Middle frontal gyrus (tissue), 1 donor: ENCODE results near the gene RPA3.

Experiments
- DNase-seq: peaks from one replicate; pipeline ENCODE4 v3.0.0-alpha.2; 2015; ENCODE audit warnings: low spot score; ENCODE audit errors: extremely low spot score

Gene RPA3

DNA sequence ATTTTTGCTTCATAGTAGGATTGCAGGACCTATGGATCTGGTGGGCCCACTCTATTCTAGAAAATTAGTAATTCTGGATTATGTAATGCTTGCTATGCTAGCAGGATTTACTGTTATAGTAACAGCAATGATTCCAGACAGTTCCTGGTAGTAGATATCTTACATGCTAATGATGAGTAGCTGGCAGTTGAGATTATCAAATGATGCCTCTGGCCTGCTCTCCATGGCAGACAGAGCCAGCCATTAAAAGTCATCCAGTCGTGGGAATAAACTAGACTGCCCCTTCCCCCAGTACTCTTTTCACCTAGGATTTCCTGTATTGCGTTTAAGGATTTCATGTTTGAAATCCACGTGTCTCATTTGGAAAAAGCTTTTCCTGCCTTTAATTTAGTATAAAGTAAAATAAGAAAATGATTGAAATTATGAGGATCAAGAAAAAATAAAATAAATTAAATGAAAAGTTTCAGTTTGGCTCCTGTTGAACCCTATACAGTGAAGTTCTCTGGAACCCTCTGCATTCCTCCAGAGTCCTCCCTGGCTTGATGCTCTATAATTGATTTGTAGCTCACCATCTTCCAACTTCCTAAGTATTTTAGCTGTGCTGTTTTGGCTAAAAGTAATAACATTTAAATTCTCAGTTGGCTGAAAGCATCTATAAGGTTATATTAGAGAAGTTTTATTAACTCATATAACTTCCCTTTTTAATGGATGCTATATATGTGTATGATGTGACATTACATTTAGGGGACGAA is 63.3 kb downstream of the RPA3 start:
- no peak for DNase-seq

DNA sequence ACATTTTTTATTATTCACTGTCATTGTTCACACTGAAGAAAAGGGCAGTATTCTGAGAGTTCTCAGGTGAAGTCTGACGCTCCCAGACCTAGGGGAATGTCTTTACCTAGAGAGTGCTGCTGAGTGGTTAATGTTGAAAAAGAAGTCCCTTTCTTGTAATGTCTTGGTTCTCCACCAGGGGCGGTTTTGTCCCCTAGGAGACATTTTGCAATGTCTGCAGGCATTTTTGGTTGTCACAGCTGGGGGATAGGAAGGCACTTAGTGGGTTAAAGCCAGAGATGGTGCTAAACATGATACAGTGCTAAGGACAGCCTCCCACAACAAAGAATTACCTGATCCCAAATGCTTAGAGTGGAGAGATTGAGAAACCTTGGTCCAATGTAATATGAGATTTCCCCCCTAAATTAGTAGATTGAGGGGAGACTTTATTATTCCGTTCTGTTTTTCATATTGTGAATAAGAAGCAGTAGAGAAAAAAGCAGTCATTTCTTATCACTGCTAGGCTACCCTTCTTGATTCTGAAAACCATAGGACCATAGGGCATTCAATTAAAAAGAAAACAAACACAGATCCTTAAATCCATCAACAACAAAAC is 64.7 kb downstream of the RPA3 start:
- no peak for DNase-seq

GRCh38 chr7:7652798-7653540 is 65.4 kb downstream of the RPA3 start:
- no peak for DNase-seq

DNA sequence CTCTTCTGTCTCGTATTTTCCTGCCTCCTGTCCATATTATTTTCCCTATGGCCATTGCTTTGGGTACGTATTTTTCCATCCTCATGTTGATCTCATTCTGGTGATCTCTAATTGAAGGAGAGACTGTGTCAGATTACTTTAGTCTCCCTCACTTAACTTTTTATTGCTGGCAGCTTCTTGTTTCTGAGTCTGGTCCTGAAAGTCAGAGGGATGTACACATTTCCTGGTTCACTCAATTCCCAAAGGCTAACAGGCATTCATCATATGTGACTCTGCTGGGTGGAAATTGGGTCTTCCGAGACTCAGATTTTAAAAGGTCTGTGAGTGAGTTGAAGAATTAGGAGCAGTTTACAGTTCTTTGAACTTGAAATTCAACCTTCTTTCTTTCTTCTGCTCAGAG is 66.9 kb downstream of the RPA3 start:
- no peak for DNase-seq

DNA sequence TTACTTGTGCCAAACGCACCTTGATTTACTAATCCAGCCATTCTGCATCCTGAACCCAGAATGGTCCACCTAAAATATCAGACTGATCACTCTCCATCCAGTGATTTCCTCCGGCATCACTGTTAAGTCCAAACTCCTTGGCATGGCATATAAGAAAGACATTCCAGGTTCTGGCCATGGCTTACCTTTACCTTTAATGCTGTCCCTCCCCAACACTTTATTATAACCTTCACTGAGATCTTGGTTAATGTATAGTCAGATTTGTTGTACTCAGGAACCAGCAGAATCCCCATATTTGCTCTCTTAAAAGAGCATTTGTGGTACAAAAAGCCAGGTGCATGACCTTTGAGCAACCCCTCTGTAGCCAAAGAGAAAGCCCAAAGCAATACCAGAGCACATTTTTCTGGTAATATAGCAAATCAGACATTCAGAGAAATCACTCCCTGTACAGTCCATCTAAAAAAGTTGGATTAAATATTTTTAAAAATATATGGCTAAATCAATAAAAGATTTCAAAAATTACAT is 67.7 kb downstream of the RPA3 start:
- no peak for DNase-seq

DNA sequence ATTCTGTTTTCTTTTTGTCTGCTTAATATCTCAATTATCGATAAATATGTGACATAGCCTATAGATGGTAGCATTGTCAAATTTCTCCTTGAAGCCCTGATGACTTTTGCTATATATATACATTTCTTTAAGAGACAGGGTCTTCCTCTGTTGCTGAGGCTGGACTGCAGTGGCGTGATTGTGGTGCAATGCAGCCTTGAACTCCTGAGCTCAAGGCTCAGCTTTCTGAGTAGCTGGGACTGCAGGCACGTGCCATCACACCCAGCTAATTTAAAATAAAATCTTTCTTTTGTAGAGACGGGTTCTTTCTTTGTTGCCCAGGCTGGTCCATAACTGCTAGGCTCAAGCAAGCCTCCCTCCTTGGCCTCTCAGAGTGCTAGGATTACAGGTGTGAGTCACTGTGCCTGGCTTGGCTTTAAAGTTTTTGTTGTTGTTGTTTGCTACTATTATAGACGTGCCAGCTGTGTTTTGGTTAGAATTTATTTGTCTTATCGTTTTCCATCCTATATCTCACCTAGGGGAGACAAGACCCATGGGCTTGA is 70.8 kb downstream of the RPA3 start:
- no peak for DNase-seq

DNA sequence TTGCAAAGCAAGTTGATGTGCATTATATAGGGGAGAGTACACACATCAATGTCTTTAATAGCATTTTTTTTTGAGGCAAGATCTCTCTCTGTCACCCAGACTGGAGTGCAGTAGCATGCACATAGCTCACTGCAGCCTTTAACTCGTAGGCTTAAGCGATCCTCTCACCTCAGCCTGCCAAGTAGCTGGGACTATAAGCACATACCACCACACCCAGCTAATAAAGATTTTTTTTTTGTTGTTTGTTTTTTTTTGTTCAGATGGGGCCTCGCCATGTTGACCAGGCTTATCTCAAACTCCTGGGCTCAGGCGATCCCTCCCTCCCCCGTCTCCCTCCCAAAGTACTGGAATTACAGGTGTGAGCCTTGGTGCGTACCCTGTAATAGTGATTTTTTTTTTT is 76.3 kb downstream of the RPA3 start:
- no peak for DNase-seq

- no peak for DNase-seq
Observed at GRCh38 chr7:7641129-7641663, 77.2 kb downstream of the RPA3 start.

DNA sequence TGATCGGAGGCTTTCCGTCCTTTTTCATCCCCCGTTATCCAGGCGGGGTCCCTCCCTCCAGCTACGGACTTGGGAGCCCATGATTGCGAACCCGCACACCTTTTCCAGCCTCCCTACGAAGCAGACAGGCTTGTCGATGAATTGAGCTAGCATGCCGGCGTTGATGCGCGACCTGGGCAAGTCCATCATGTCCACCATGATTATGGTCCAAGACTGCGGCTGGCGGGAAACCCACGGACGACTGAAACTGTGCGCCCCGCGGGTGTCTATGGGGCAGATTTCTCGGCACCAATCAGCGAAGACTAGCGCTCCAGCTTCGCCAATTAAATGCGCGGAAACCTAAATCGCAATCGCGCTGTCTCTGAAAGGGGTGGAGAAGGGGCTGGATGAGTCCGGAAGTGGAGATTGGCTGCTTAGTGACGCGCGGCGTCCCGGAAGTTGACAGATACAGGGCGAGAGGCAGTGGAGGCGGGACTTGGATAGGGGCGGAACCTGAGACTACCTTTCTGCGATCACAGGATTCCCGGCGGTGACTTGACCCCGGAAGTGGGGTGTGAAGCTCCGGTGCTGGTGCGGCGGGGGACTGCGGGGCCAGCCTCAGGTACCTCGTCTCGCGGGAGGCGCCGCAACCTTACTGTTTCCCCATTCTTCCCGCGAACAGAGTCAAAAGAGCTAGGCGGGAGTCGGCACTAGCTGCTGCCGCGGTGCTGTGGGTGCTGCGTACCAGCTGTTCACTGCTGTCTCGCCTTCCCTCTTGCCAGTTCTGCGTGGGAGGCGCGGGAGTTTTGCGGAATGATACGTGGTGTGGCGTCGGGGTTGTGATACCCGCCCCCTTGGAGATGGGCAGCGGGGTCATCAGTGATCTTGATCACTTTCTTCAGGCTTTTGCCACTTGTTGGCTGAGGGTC is 77.9 kb downstream of the RPA3 start, which contains the start of gene UMAD1:
Gene UMAD1, plus strand, starts transcription at position 532 of the 908 bp plus-strand sequence. CDS start 32,620 bp downstream, outside the sequence.
- peak; percentile 98 for DNase-seq

- DNase-seq, result no peak
Observed at GRCh38 chr7:7639847-7640220, 78.6 kb downstream of the RPA3 start.

- DNase-seq, result no peak
Observed at GRCh38 chr7:7639421-7639820, 79.0 kb downstream of the RPA3 start.

- no peak for DNase-seq
Observed at GRCh38 chr7:7630626-7631329, 87.6 kb downstream of the RPA3 start.

- no peak for DNase-seq
Observed at GRCh38 chr7:7628476-7628875, 89.9 kb downstream of the RPA3 start.

- DNase-seq, result no peak
Observed at GRCh38 chr7:7620644-7621210, 97.7 kb downstream of the RPA3 start.

GRCh38 chr7:7620236-7620635 is 98.2 kb downstream of the RPA3 start:
- no peak for DNase-seq

- no peak for DNase-seq
Observed at GRCh38 chr7:7618410-7618809, 100.0 kb downstream of the RPA3 start.

DNA sequence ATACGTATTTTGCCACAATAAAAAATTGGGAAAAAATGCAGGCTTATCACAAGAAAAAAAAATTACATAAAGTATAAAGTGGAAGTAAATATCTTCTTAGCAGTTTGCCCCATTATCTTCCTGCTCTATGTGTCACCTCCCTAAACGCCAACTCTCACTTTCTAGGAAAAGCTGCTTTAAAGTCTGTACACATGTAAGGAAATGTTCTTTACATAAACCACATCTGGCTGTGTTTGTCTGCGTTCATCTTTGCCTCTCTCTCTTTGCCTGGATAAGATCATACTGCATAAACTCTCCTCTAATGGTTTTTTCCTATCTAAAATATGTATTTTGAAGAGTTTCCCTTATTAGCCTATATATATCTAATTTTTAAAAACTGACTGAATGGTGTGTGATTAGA is 100.9 kb downstream of the RPA3 start:
- no peak for DNase-seq

- DNase-seq, result no peak
Observed at GRCh38 chr7:7614018-7614741, 104.2 kb downstream of the RPA3 start.

DNA sequence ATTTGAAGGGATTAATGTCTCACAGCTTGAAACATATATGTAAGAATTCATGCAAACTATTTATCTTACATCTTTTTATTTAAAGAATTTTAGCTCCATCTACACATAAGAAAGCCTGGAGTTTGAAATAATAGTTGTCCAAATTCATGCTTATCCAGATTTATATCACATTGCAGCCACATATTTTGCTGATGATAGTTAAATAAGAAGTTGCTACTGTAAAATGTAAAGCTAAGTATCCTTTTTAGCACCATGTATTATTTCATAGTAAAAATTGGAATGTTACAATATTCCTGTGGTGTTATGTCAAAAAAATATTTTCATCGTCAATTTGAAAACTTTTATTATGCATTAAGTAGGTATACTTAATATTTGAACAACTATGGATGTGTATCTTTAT is 105.2 kb downstream of the RPA3 start:
- DNase-seq, result no peak
